ENCODE measurements around the gene NCOA7. TPM values are rescaled to one million over a fixed set of nuclear protein-coding genes. Genes with fewer than 3 reads are reported as not detected.
"Not testable (repeated sequence)": the region's sequence is repeated elsewhere in the genome, so short reads cannot be mapped to it uniquely, and the experiment has no call there.

Gene NCOA7
- total RNA-seq, 1 experiment from 2014 or later, result 39.6 TPM

GRCh38 chr6:125918681-125919566 is 128.2 kb downstream of the NCOA7 start:
- peak; percentile 97 for DNase-seq (ENCODE audit: low read depth)

- no peak for DNase-seq (ENCODE audit: low read depth)
Observed at GRCh38 chr6:125919618-125920017, 128.9 kb downstream of the NCOA7 start.

GRCh38 chr6:125922322-125922860 is 131.6 kb downstream of the NCOA7 start:
- DNase-seq (ENCODE audit: low read depth), result no peak

GRCh38 chr6:125923366-125923877 is 132.7 kb downstream of the NCOA7 start:
- DNase-seq (ENCODE audit: low read depth), result peak; percentile 72

- peak; percentile 92 for DNase-seq (ENCODE audit: low read depth)
Observed at GRCh38 chr6:125924169-125924568, 133.4 kb downstream of the NCOA7 start.

GRCh38 chr6:125924697-125925358 is 134.1 kb downstream of the NCOA7 start:
- DNase-seq (ENCODE audit: low read depth), result no peak

GRCh38 chr6:125926711-125927110 is 136.0 kb downstream of the NCOA7 start:
- no peak for DNase-seq (ENCODE audit: low read depth)

- no peak for DNase-seq (ENCODE audit: low read depth)
Observed at GRCh38 chr6:125927761-125928160, 137.0 kb downstream of the NCOA7 start.

- peak; percentile 88 for DNase-seq (ENCODE audit: low read depth)
Observed at GRCh38 chr6:125930765-125931418, 140.1 kb downstream of the NCOA7 start.

- DNase-seq (ENCODE audit: low read depth), result peak; percentile 87
Observed at GRCh38 chr6:125931733-125932450, 141.1 kb downstream of the NCOA7 start.

GRCh38 chr6:125932451-125932795 is 141.7 kb downstream of the NCOA7 start:
- DNase-seq (ENCODE audit: low read depth), result no peak

GRCh38 chr6:125935520-125935919 is 144.8 kb downstream of the NCOA7 start:
- DNase-seq (ENCODE audit: low read depth), result not testable (repeated sequence)

GRCh38 chr6:125939026-125939425 is 148.3 kb downstream of the NCOA7 start:
- DNase-seq (ENCODE audit: low read depth), result no peak

- DNase-seq (ENCODE audit: low read depth), result no peak
Observed at GRCh38 chr6:125939791-125940190, 149.0 kb downstream of the NCOA7 start.

GRCh38 chr6:125940247-125941041 is 149.7 kb downstream of the NCOA7 start:
- peak; percentile 88 for DNase-seq (ENCODE audit: low read depth)

- peak; percentile 85 for DNase-seq (ENCODE audit: low read depth)
Observed at GRCh38 chr6:125942672-125943527, 152.1 kb downstream of the NCOA7 start.

- DNase-seq (ENCODE audit: low read depth), result no peak
Observed at GRCh38 chr6:125943528-125944433, 153.0 kb downstream of the NCOA7 start.

- DNase-seq (ENCODE audit: low read depth), result peak; percentile 90
Observed at GRCh38 chr6:125944434-125944816, 153.7 kb downstream of the NCOA7 start.

GRCh38 chr6:125944896-125945295 is 154.1 kb downstream of the NCOA7 start:
- no peak for DNase-seq (ENCODE audit: low read depth)

All from M059J (cell line).